Astrocyte (in vitro differentiated cells and primary cell): ENCODE measurements around the gene LAMP1. TPM values are rescaled to one million over a fixed set of nuclear protein-coding genes. Genes with fewer than 3 reads are reported as not detected.

Experiments used
- DNase-seq: peaks from one replicate; pipeline ENCODE4 v3.0.0-alpha.2; 2010; ENCODE audit warnings: low read depth
- FAIRE-seq: peaks from 2 replicates; lab custom pipeline; 2011; peaks lifted over from hg19 to GRCh38; lab: Jason Lieb, UNC
- H2AFZ ChIP-seq: 2 replicates; pipeline ENCODE4 v1.6.0; 2012; ENCODE audit warnings: low read depth, low read length, inconsistent platforms
- H3K27ac ChIP-seq: 2 replicates; pipeline ENCODE4 v1.5.1; 2011; ENCODE audit warnings: low read depth, low read length, inconsistent platforms
- H3K27me3 ChIP-seq: 2 replicates; pipeline ENCODE4 v1.6.0; 2011; ENCODE audit warnings: low read length, inconsistent platforms; ENCODE audit not compliant: insufficient read depth
- H3K36me3 ChIP-seq: 2 replicates; pipeline ENCODE4 v1.5.1; 2011; ENCODE audit warnings: low read length, inconsistent platforms; ENCODE audit not compliant: insufficient read depth
- H3K4me1 ChIP-seq: 2 replicates; pipeline ENCODE4 v1.5.1; 2011; ENCODE audit warnings: low read length, inconsistent platforms; ENCODE audit not compliant: insufficient read depth
- H3K4me2 ChIP-seq: 2 replicates; pipeline ENCODE4 v1.6.0; 2012; ENCODE audit warnings: low read length, inconsistent platforms
- H3K4me3 ChIP-seq: 2 replicates; pipeline ENCODE4 v1.5.1; 2011; ENCODE audit warnings: low read depth, mild to moderate bottlenecking, low read length, inconsistent platforms; ENCODE audit not compliant: insufficient read depth
- H3K79me2 ChIP-seq: 2 replicates; pipeline ENCODE4 v1.6.0; 2012; ENCODE audit warnings: mild to moderate bottlenecking, low read length, inconsistent platforms; ENCODE audit not compliant: insufficient read depth
- H3K9ac ChIP-seq: 2 replicates; pipeline ENCODE4 v1.6.0; 2012; ENCODE audit warnings: mild to moderate bottlenecking, low read length, inconsistent platforms
- H3K9me3 ChIP-seq: 2 replicates; pipeline ENCODE4 v1.5.1; 2012; ENCODE audit warnings: low read depth, mild to moderate bottlenecking, low read length, inconsistent platforms; ENCODE audit not compliant: insufficient read depth
- H4K20me1 ChIP-seq: 2 replicates; pipeline ENCODE4 v1.6.0; 2012; ENCODE audit warnings: low read length, inconsistent platforms; ENCODE audit not compliant: insufficient read depth
- H3K27ac Mint-ChIP-seq: one replicate; pipeline ENCODE4 v1.8.0; 2021; ENCODE audit warnings: mild to moderate bottlenecking, mixed read lengths; ENCODE audit not compliant: unreplicated experiment
- H3K27me3 Mint-ChIP-seq: one replicate; pipeline ENCODE4 v1.8.0; 2021; ENCODE audit warnings: low read depth, mixed read lengths; ENCODE audit not compliant: unreplicated experiment
- H3K36me3 Mint-ChIP-seq: one replicate; pipeline ENCODE4 v1.8.0; 2021; ENCODE audit warnings: low read depth, mixed read lengths; ENCODE audit not compliant: unreplicated experiment
- H3K4me1 Mint-ChIP-seq: one replicate; pipeline ENCODE4 v1.8.0; 2021; ENCODE audit warnings: low read depth, mixed read lengths; ENCODE audit not compliant: unreplicated experiment
- H3K4me3 Mint-ChIP-seq: one replicate; pipeline ENCODE4 v1.8.0; 2021; ENCODE audit warnings: mild to moderate bottlenecking, moderate library complexity, mixed read lengths; ENCODE audit not compliant: unreplicated experiment
- H3K9me3 Mint-ChIP-seq: one replicate; pipeline ENCODE4 v1.8.0; 2021; ENCODE audit warnings: mild to moderate bottlenecking, mixed read lengths; ENCODE audit not compliant: unreplicated experiment
- EZH2 ChIP-seq: IDR thresholded peaks from 2 replicates; pipeline ENCODE4 v1.6.1; 2012; ENCODE audit warnings: mild to moderate bottlenecking, low read length, inconsistent platforms; ENCODE audit not compliant: insufficient read depth
- total RNA-seq: library from RNA; stranded (reverse); gene quantifications from 2 replicates; pipeline ENCODE4 v1.2.1, GENCODE V29; 2021
- TF ChIP-seq, protein P1 (sequence below): IDR thresholded peaks from 2 replicates; pipeline ENCODE4 v1.5.1; 2011; ENCODE audit warnings: low read depth, mild to moderate bottlenecking, inconsistent platforms, low read length, moderate library complexity; ENCODE audit not compliant: insufficient read depth

The LAMP1 gene
- total RNA-seq, 1 donor from 2014 or later: 313 TPM

DNA sequence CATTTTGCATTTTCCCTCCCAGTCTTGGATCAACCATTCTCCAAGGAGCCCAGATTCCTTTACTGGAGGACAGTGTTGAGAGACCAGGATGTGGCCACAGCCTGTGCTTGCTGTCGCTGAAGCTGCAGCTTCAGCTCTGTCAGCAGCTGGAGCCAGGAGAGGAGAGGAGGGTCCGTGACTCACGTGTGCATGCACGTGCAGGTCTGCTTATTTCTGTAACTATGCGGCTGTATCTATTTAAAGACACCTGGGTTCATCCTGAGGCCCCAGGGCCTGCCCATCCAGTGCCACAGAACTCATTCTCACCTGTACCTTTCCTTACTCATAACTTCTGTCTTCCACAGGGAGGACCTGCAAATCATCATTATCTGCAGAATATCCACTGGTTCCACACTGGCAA is 8.2 kb upstream of the LAMP1 start:
- TF ChIP-seq, protein P1, sequence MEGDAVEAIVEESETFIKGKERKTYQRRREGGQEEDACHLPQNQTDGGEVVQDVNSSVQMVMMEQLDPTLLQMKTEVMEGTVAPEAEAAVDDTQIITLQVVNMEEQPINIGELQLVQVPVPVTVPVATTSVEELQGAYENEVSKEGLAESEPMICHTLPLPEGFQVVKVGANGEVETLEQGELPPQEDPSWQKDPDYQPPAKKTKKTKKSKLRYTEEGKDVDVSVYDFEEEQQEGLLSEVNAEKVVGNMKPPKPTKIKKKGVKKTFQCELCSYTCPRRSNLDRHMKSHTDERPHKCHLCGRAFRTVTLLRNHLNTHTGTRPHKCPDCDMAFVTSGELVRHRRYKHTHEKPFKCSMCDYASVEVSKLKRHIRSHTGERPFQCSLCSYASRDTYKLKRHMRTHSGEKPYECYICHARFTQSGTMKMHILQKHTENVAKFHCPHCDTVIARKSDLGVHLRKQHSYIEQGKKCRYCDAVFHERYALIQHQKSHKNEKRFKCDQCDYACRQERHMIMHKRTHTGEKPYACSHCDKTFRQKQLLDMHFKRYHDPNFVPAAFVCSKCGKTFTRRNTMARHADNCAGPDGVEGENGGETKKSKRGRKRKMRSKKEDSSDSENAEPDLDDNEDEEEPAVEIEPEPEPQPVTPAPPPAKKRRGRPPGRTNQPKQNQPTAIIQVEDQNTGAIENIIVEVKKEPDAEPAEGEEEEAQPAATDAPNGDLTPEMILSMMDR: no peak
- no peak for TF ChIP-seq EZH2
- Mint-ChIP-seq H3K36me3 (no peaks in the 10 kb centered on the region), H3K9me3 (peaks cover 13% of the 10 kb centered on the region), H3K27me3 (peaks cover 60% of the 10 kb centered on the region), H3K4me1 (peaks cover 9% of the 10 kb centered on the region), H3K4me3 (peak overlapping the region; percentile 64), H3K27ac (no peak overlapping the region)
- no peak for FAIRE-seq
- Histone ChIP-seq H3K79me2 (no peaks in the 10 kb centered on the region), H2AFZ (no peak overlapping the region), H3K4me2 (no peak overlapping the region), H3K9ac (no peak overlapping the region), H3K36me3 (no peaks in the 10 kb centered on the region), H3K27ac (no peak overlapping the region), H3K27me3 (peaks cover 22% of the 10 kb centered on the region), H3K4me3 (no peak overlapping the region), H4K20me1 (no peaks in the 10 kb centered on the region), H3K4me1 (no peaks in the 10 kb centered on the region), H3K9me3 (peaks cover 6% of the 10 kb centered on the region)
- DNase-seq: no peak

DNA sequence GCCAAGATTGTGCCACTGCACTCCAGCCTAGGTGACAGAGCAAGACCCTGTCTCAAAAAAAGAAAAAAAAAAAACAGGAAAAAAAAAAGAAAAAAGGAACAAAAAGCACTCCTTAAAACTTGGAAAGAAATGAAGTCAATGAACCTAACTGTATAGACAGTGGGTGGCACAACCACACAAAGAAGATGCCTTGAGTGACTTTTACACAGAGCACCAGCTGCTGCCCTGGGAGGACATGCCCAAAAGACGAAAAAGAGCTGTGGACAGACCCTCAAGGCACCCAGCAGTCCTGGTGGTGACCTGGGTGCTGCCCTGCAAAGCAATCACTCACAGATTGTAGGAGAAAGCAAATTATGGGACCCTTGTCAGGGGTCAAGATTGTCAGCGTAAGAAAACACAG is 5.9 kb upstream of the LAMP1 start:
- no peak for TF ChIP-seq EZH2
- TF ChIP-seq, protein P1: no peak
- no peak overlapping the region for H3K9ac ChIP-seq
- H3K4me1 ChIP-seq: no peaks in the 10 kb centered on the region
- H3K9me3 ChIP-seq: peaks cover 6% of the 10 kb centered on the region
- H3K4me3 Mint-ChIP-seq: no peak overlapping the region
- H3K4me3 ChIP-seq: no peak overlapping the region
- no peak overlapping the region for H3K27ac ChIP-seq
- H3K27me3 ChIP-seq: peaks cover 22% of the 10 kb centered on the region
- H3K4me1 Mint-ChIP-seq: peaks cover 9% of the 10 kb centered on the region
- no peaks in the 10 kb centered on the region for H4K20me1 ChIP-seq
- no peaks in the 10 kb centered on the region for H3K79me2 ChIP-seq
- FAIRE-seq: no peak
- no peak for DNase-seq
- peaks cover 54% of the 10 kb centered on the region for H3K27me3 Mint-ChIP-seq
- no peaks in the 10 kb centered on the region for H3K36me3 Mint-ChIP-seq
- peaks cover 11% of the 10 kb centered on the region for H3K9me3 Mint-ChIP-seq
- H3K4me2 ChIP-seq: no peak overlapping the region
- H3K27ac Mint-ChIP-seq: no peak overlapping the region
- no peaks in the 10 kb centered on the region for H3K36me3 ChIP-seq
- no peak overlapping the region for H2AFZ ChIP-seq

DNA sequence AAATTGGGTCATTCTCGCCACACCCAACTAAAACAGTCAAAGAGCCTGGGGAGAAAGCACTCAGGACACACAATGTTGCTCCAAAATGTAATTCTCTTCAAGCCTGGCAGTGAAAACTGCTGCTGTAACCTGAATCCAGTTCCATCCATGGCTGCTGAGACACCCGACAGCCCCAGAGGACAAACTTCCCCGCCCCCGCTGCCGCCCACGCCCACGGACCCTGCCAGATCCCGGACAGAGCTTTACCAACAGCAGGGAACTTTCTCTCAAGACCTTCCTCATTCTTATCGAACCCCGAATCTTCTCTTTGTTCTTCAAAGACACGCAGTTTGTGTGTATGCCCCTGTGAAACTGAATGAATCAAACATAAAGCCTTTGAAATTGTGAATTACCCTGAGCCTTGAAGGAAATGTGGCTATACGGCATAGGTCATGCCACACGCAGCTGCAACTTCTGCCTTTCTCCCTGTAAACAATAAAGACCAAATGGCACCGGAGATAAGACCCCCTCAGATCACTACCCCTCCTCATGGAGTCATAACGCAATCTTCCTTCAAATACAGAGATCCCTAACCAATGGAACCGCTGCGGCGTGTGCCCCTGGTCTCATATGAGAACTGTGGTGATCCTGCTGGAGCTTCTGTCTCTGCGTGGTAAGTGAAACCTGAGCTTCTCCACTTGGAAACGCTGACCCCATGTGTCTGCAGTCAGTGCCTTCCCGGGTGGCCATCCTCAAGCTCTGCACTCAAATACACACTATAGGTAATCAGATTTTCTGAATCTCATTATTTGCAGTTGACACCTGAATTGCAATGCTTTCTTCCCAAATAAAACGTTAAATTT is 4.8 kb upstream of the LAMP1 start:
- Histone ChIP-seq H3K9me3 (peaks cover 6% of the 10 kb centered on the region), H3K27me3 (peaks cover 22% of the 10 kb centered on the region), H3K4me3 (peak overlapping the region; percentile 37), H3K79me2 (peaks cover 9% of the 10 kb centered on the region), H3K36me3 (no peaks in the 10 kb centered on the region), H3K4me2 (peak overlapping the region; percentile 69), H3K9ac (peak overlapping the region; percentile 15), H3K27ac (no peak overlapping the region), H2AFZ (peak overlapping the region; percentile 48), H4K20me1 (no peaks in the 10 kb centered on the region), H3K4me1 (peaks cover 6% of the 10 kb centered on the region)
- Mint-ChIP-seq H3K36me3 (no peaks in the 10 kb centered on the region), H3K27ac (no peak overlapping the region), H3K4me3 (peak overlapping the region; percentile 1), H3K4me1 (peaks cover 10% of the 10 kb centered on the region), H3K27me3 (peaks cover 54% of the 10 kb centered on the region), H3K9me3 (peaks cover 7% of the 10 kb centered on the region)
- no peak for DNase-seq
- FAIRE-seq: peak; percentile 29
- no peak for TF ChIP-seq EZH2
- TF ChIP-seq, protein P1: no peak
